HCT116 (cell line): ENCODE measurements around the gene ZSWIM8. TPM values are rescaled to one million over a fixed set of nuclear protein-coding genes. Genes with fewer than 3 reads are reported as not detected.

Experiments used
- ATAC-seq: fragments of 200-7000 bp; cut with Tn5 transposase; 2 replicates; pipeline ENCODE4 v1.9.1; 2020; ENCODE audit warnings: mild to moderate bottlenecking, moderate library complexity
- BruUV-seq: library from RNA; stranded (reverse); fragments of 400-500 nt; replicated peaks from 2 replicates; lab custom pipeline; 2021; lab: Mats Ljungman, UMichigan
- CTCF ChIA-PET: fragments of 300-600 bp; sonication (Branson Sonifier 250); formaldehyde crosslinking; loops from one replicate; lab custom pipeline; 2021; ENCODE audit warnings: antibody characterized with exemption; lab: Charles Lee
- POLR2A ChIA-PET: fragments of 300-600, 350-600 bp; sonication (Branson Sonifier 250); formaldehyde crosslinking; loops from one replicate; lab custom pipeline; 2021; ENCODE audit warnings: antibody characterized with exemption; lab: Charles Lee
- RAD21 ChIA-PET, 2 experiments: fragments of 300-600 bp; sonication (Branson Sonifier 250); formaldehyde crosslinking; loops; one replicate each; lab custom pipeline; 2023; ENCODE audit warnings: low total read pairs in 2 of 2; ENCODE audit not compliant: uncharacterized antibody in 2 of 2, unreplicated experiment in 2 of 2, low non-redundant PET in 1 of 2; lab: Charles Lee
- DNase-seq: peaks from one replicate; pipeline ENCODE4 v3.0.0-alpha.2; 2010; ENCODE audit warnings: low read depth, low spot score
- H2AFZ ChIP-seq: fragments of 200-600 bp; shearing (Covaris generic), sonication (generic); 2 replicates; pipeline ENCODE4 v1.6.1; 2017; ENCODE audit warnings: low read depth, mixed run types, mixed read lengths, antibody characterized with exemption, low read length; ENCODE audit not compliant: poor library complexity, severe bottlenecking
- H3K27ac ChIP-seq: 2 replicates; pipeline ENCODE4 v1.5.1; 2012; ENCODE audit warnings: low read depth, low read length
- H3K27me3 ChIP-seq: fragments of 200-600 bp; sonication (generic); 2 replicates; pipeline ENCODE4 v1.6.1; 2016; ENCODE audit warnings: mixed run types, low read length, mixed read lengths; ENCODE audit not compliant: insufficient read depth
- H3K36me3 ChIP-seq, 2 experiments: fragments of 200-500 bp in 1 of 2; fragments of 200-600 bp in 1 of 2; sonication (Bioruptor generic) in 1 of 2; sonication (generic) in 1 of 2; 2 replicates each; pipeline versions ENCODE4 v1.5.1 to v1.6.1; 2014 to 2016; ENCODE audit warnings: low read length in 2 of 2, inconsistent platforms in 1 of 2, mixed read lengths in 1 of 2, mixed run types in 1 of 2; ENCODE audit not compliant: insufficient read depth in 2 of 2, control insufficient read depth in 1 of 2
- H3K4me1 ChIP-seq, 2 experiments: fragments of 200-600 bp in 1 of 2; sonication (generic) in 1 of 2; 2 replicates each; pipeline versions ENCODE4 v1.5.1 to v1.6.1; 2012 to 2017; ENCODE audit warnings: low read length in 2 of 2, inconsistent platforms in 1 of 2, mild to moderate bottlenecking in 1 of 2, mixed read lengths in 1 of 2, mixed run types in 1 of 2, moderate library complexity in 1 of 2; ENCODE audit not compliant: insufficient read depth in 2 of 2, control insufficient read depth in 1 of 2
- H3K4me2 ChIP-seq: fragments of 200-600 bp; sonication (generic); 2 replicates; pipeline ENCODE4 v1.6.1; 2017; ENCODE audit warnings: mixed run types, low read length, mixed read lengths
- H3K4me3 ChIP-seq, 2 experiments: fragments of 200-600 bp in 1 of 2; sonication (generic) in 1 of 2; replicated peaks in 1 of 2; 2 replicates each; pipeline ENCODE4 v1.5.1; 2011 to 2016; ENCODE audit warnings: low read length in 2 of 2, control low read depth in 1 of 2, low read depth in 1 of 2, mild to moderate bottlenecking in 1 of 2, mixed read lengths in 1 of 2, mixed run types in 1 of 2
- H3K79me2 ChIP-seq: fragments of 200-600 bp; sonication (generic); 2 replicates; pipeline ENCODE4 v1.6.1; 2017; ENCODE audit warnings: mild to moderate bottlenecking, mixed run types, low read length, moderate library complexity, mixed read lengths; ENCODE audit not compliant: insufficient read depth
- H3K9ac ChIP-seq: fragments of 200-600 bp; sonication (generic); 2 replicates; pipeline ENCODE4 v1.6.1; 2016; ENCODE audit warnings: low read length, mixed read lengths
- H3K9me2 ChIP-seq: fragments of 200-600 bp; sonication (generic), shearing (Covaris generic); 2 replicates; pipeline ENCODE4 v1.6.1; 2017; ENCODE audit warnings: mixed run types, mild to moderate bottlenecking, moderate library complexity; ENCODE audit not compliant: insufficient read depth
- H3K9me3 ChIP-seq, 2 experiments: fragments of 200-500 bp in 1 of 2; fragments of 200-600 bp in 1 of 2; sonication (Bioruptor generic) in 1 of 2; sonication (generic) in 1 of 2; 2 replicates each; pipeline ENCODE4 v1.6.1; 2014 to 2017; ENCODE audit warnings: low read length in 2 of 2, mixed read lengths in 2 of 2, inconsistent platforms in 1 of 2, low read depth in 1 of 2, mild to moderate bottlenecking in 1 of 2, mixed run types in 1 of 2, moderate library complexity in 1 of 2; ENCODE audit not compliant: control insufficient read depth in 1 of 2, insufficient read depth in 1 of 2
- H4K20me1 ChIP-seq: fragments of 200-600 bp; sonication (generic), shearing (Covaris generic); 2 replicates; pipeline ENCODE4 v1.6.1; 2017; ENCODE audit warnings: mixed run types, mild to moderate bottlenecking, moderate library complexity; ENCODE audit not compliant: insufficient read depth
- ATF3 ChIP-seq: IDR thresholded peaks from 2 replicates; pipeline ENCODE4 v1.6.1; 2012
- CBX3 ChIP-seq: IDR thresholded peaks from 2 replicates; pipeline ENCODE4 v1.6.1; 2012; ENCODE audit warnings: low read depth
- CEBPB ChIP-seq: IDR thresholded peaks from 2 replicates; pipeline ENCODE4 v1.6.1; 2012; ENCODE audit warnings: low read depth
- CTCF ChIP-seq, 3 experiments: fragments of 200-600 bp in 1 of 3; sonication (generic) in 1 of 3; IDR thresholded peaks in 2 of 3; conservative IDR thresholded peaks in 1 of 3; 2 replicates each; pipeline ENCODE4 v1.5.1; 2012 to 2017; ENCODE audit warnings: low read depth in 2 of 3, low read length in 2 of 3, antibody characterized with exemption in 1 of 3, borderline replicate concordance in 1 of 3, control low read depth in 1 of 3, mild to moderate bottlenecking in 1 of 3, mixed read lengths in 1 of 3, mixed run types in 1 of 3, moderate library complexity in 1 of 3; ENCODE audit not compliant: insufficient read depth in 1 of 3
- EGR1 ChIP-seq: IDR thresholded peaks from 2 replicates; pipeline ENCODE4 v1.6.1; 2012; ENCODE audit warnings: low read depth
- ELF1 ChIP-seq: IDR thresholded peaks from 2 replicates; pipeline ENCODE4 v1.6.1; 2012; ENCODE audit warnings: low read depth, borderline replicate concordance
- EZH2 ChIP-seq: fragments of 200-600 bp; sonication (generic); IDR thresholded peaks from 2 replicates; pipeline ENCODE4 v1.6.1; 2017; ENCODE audit warnings: antibody characterized with exemption, mixed run types
- FOSL1 ChIP-seq: IDR thresholded peaks from 2 replicates; pipeline ENCODE4 v1.6.1; 2012; ENCODE audit warnings: low read depth
- JUND ChIP-seq: IDR thresholded peaks from 2 replicates; pipeline ENCODE4 v1.6.1; 2012
- POLR2A ChIP-seq: IDR thresholded peaks from 2 replicates; pipeline ENCODE4 v1.7.0; 2011; ENCODE audit warnings: borderline replicate concordance; ENCODE audit not compliant: insufficient read depth, insufficient read length; ENCODE audit errors: extremely low read depth
- POLR2AphosphoS5 ChIP-seq: IDR thresholded peaks from 2 replicates; pipeline ENCODE4 v1.6.1; 2011; ENCODE audit warnings: mild to moderate bottlenecking, low read depth, low read length, moderate library complexity
- REST ChIP-seq: IDR thresholded peaks from 2 replicates; pipeline ENCODE4 v1.6.1; 2012; ENCODE audit warnings: low read depth
- SIN3A ChIP-seq: IDR thresholded peaks from 2 replicates; pipeline ENCODE4 v1.6.1; 2012; ENCODE audit warnings: low read depth
- SRF ChIP-seq: IDR thresholded peaks from 2 replicates; pipeline ENCODE4 v1.6.1; 2012; ENCODE audit warnings: low read depth
- YY1 ChIP-seq: IDR thresholded peaks from 2 replicates; pipeline ENCODE4 v1.6.1; 2011; ENCODE audit warnings: low read length, low read depth, moderate library complexity, mild to moderate bottlenecking; ENCODE audit not compliant: insufficient replicate concordance; ENCODE audit errors: extremely low read depth
- ZBTB33 ChIP-seq: IDR thresholded peaks from 2 replicates; pipeline ENCODE4 v1.6.1; 2011; ENCODE audit warnings: mild to moderate bottlenecking, low read length, moderate library complexity; ENCODE audit not compliant: insufficient replicate concordance; ENCODE audit errors: extremely low read depth
- ZFX ChIP-seq: fragments of 450-650 bp; IDR thresholded peaks from 2 replicates; pipeline ENCODE4 v1.6.1; 2017
- ZNF274 ChIP-seq: fragments of 200-500 bp; sonication (Bioruptor generic); IDR thresholded peaks from 2 replicates; pipeline ENCODE4 v1.6.1; 2014; ENCODE audit warnings: mild to moderate bottlenecking, low read depth, low read length, inconsistent platforms
- intact Hi-C: fragments of 100-400 bp; cut with micrococcal nuclease; formaldehyde crosslinking; loops from 2 replicates; pipeline ENCODE4 v1.10.0; 2022
- total RNA-seq: library from RNA; stranded (reverse); gene quantifications from one replicate; pipeline ENCODE4 v1.2.1, GENCODE V29; 2021; ENCODE audit not compliant: unreplicated experiment

Gene ZSWIM8
- total RNA-seq, 1 experiment from 2014 or later, result 49.9 TPM

- TF ChIP-seq REST (no peak), FOSL1 (no peak), CEBPB (no peak), ZFX (no peak), YY1 (no peak)
These were observed 53.4 kb downstream of the ZSWIM8 start (continued) for GRCh38 chr10:73838827-73839226.

GRCh38 chr10:73839276-73839966 lies 54.0 kb downstream of the ZSWIM8 start:
- intact Hi-C loops, result no loop called here
- Histone ChIP-seq H3K4me1 (peaks cover 0 to 9% of the 10 kb centered on the region in 2 experiments; a peak in 2 of 4 replicates), H3K9ac (no peak overlapping the region), H4K20me1 (no peaks in the 10 kb centered on the region), H2AFZ (no peak overlapping the region), H3K9me3 (no peaks in the 10 kb centered on the region), H3K4me2 (no peak overlapping the region), H3K36me3 (peaks cover 19 to 29% of the 10 kb centered on the region in 2 experiments; a peak in 3 of 4 replicates), H3K79me2 (no peaks in the 10 kb centered on the region), H3K9me2 (no peaks in the 10 kb centered on the region), H3K4me3 (no peak overlapping the region), H3K27ac (no peak overlapping the region), H3K27me3 (no peaks in the 10 kb centered on the region)
- BruUV-seq, result no TSS peak
- ChIA-PET CTCF (no interaction called here), POLR2A (no interaction called here), RAD21 (no interaction called here)
- ATAC-seq, result no peak
- no peak for DNase-seq
- TF ChIP-seq ZBTB33 (no peak), JUND (no peak), SIN3A (no peak), YY1 (no peak), EZH2 (no peak), POLR2AphosphoS5 (no peak), POLR2A (no peak), ELF1 (no peak), SRF (no peak), CTCF (IDR thresholded peaks at IDR 0.05 in 2 of 3, conservative IDR thresholded peaks at IDR 0.05 in 1 of 3; ENCODE audit: borderline replicate concordance in 1 of 3, insufficient read depth in 1 of 3, low read depth in 2 of 3, low read length in 2 of 3) (no peak), ZFX (no peak), ATF3 (no peak), ZNF274 (no peak), CBX3 (no peak), EGR1 (no peak)
